ENCODE results near the gene PLCZ1.
"Not testable (repeated sequence)": the region's sequence is repeated elsewhere in the genome, so short reads cannot be mapped to it uniquely, and the experiment has no call there.

PLCZ1 gene

DNA sequence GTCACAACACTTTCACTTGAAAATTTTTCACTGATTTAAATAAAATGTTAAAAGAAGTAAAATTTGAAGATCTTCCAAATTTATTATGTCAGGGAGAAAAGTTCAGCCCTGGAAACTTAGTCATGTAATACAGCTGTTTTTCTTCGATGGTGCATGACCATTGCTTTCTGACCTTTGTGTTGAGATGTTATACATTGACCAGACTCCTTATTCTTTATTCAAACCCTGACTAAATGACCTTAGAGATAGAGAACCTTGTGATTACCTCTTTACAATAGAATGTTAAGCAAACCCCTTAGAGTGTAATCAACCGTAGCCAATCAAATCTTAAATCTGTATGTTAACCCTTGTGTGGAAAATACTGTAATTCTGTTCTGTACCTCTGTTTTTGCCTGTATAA is 34.5 kb downstream of the PLCZ1 start:
- no peak for DNase-seq

DNA sequence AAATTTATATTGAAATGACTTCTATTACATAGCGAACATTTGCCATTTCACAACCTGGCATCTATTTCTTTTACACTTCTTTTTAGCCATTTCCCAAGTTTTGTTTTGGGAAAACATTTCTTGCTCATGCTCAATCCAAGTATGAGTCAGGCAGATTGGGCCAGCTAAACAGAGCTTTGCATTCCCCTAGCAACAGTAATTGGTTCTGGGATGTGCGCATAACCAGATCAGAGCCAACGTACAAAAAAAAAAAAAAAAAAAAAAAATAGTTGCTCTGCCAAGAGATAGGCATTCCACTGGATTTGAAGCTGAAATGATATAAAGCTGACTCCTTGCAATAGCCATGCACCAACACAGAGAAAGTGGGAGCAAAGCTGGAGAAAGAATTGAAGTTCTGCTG is 37.5 kb downstream of the PLCZ1 start:
- no peak for DNase-seq

DNA sequence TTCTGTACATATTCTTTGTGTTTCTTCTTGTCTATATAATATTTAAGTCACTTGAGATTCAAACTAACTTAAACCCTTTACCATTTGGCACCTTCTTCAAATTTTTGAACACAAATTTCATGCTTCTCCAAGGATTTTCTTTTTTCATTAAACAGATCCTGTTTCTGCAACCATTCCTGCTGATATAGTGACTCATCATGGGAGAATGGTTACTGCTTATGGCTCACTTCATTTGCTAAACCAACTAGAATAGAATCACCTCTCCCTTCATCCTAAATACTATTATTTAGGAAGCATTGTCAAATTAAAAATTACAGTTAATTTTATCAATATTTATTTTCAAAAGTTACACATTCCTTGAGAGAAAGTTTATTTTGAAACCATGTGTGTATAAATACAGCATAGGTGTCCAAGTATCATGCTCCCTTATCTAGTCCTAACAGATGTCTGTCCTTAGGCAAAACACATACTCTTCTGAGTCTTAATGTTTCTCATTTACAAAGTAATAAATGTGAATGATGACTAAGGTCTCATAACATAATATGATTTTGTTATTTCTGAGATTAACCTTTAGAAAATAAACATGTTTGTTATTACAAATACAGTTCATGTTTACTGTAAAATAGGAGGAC is 40.7 kb downstream of the PLCZ1 start:
- DNase-seq = no peak

DNA sequence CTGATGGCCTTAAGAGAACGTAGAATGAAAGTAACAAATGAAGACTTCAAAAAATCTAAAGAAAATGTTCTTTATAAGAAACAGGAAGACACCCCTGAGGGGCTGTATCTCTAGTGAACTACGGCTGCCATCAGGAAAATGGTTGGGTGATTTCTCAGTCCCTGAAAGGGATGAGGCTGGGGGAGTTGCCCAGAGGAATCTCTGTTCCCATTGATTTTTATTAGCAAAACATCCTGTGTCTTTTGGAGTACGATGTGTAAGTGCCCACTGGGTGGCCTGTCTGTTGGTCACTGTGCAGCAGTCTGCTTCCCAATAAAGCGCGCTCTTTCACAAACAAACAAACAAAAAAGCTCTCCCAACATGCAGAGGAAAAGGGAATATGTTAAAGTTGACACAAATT is 43.8 kb downstream of the PLCZ1 start:
- not testable (repeated sequence) for DNase-seq

DNA sequence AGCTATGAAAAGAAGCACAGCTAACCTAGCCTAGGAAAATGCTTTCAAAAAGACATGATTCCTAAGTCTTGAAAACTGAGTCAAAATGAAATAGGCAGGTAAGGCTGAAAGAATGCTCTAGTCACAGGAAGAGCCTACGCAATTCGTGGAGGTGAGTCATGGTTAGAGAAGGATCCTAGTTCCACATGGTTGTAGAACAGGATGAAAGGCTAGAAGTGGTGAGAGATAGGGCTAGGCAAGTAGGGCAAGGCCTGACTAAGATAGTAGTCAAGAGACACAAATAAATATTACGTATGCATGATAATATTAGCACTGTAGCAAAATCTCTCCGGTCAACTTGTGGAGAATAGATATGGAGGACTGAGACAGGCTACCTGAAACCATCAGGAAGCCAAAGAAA is 47.2 kb downstream of the PLCZ1 start:
- DNase-seq = no peak

DNA sequence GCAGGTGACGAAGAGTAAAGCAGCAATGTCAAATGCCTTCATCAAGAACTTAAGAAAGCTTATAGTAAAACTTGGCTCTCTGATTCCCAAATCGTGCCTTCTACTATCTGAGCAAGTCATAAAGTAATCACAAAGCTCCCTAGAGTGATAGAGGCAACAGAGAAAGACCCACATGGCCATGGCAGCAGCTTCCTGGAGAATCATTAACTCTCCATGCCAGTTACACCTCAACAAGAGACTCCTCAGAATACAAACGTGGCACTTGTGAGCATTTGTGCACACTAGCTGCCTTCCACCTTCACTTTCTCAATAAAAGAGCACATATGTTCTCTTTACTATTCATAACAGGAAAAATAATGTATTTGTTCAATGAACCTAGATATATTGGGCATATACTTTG is 48.0 kb downstream of the PLCZ1 start:
- no peak for DNase-seq

DNA sequence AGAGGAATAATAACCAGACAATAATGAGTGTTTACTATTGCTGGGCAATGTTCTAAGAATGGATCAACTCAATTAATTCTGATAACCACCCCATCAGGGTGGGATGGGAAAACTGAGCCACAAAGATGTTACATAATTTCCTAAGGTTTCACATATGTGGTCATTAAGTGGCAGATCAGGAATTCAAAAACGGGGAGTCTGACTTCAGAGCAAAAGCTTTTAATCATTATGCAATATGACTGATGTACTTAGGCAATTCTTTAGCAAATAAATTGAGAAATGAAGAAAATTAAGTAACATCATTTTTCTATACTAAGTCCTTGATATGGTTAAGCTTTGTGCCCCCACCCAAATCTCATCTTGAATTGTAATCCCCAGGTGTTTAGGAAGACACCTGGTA is 53.4 kb downstream of the PLCZ1 start:
- no peak for DNase-seq

DNA sequence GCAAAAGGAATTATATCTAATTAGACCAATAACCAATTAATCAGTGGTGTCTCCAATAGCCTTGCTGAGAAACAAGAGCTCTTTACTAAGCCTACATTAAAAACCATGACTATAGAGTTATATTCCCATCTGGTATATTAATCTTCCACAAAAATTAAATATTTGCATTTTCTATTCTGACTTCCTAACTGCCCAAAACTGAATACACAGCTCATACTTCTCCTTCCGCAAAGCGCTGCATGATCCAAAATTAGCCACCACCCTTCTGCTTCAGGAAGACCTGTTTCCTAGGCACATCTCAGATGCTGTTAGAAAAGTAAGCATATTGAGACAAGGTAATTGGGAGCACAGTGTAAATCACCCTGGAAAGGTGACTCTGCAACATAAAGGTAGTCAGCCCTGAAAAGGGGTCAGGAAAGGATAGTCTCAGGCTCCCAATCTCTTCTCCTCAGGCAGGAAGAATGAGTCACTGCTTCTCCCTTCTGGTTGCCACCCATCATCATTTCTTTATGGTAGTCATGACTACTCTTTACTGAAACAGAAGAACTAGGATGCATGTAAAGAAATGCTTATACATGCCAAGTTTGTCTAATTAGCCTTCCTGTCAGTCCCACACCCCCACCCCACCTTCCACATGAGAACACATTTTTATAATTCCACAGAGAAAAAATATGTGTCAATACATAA is 54.3 kb downstream of the PLCZ1 start:
- DNase-seq = no peak

DNA sequence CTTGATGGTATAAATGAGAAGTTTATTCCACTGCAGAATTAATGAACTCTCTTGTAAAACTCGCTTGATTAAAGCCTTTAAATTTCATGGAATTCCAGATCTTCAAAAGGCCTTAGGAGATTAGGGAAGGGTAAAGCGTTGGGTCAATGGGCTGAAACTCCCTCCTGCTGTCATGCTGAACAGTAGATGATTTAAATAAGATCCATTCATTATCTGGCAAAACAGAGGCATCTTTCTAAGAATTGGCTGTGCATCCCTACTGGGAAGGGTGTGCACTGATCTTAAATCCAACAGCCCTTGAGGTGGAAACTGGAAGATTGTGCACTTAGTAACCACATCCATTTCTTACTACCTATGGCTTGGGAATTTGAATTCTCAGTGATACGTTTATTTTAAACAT is 56.0 kb downstream of the PLCZ1 start:
- no peak for DNase-seq

DNA sequence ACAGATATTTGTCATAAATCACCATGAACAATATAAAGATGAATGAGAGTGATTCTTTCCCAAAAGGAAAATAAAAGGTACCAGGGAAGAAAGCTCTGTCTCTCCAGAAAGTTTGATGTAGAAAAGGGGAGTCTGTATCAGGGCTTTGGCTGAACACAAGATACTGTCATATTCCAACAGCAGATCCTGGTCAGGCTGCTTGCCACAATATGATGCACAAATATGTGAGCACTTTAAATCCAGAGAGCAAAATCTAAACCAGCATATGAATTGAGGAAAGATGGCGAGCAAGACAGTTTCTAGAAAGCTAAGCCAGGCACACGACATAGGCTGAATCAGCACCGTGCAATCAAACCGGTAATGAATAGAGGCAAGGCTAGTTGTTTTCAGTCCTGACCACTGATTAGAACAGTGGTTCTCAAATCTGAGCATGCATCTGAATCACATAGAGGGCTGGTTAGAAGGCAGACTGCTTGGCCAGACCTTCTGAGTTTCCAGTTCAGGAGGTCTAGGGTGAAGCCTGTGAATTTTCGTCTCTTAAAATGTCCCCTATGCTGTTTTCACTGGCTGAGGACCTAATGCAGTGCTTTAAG is 60.7 kb downstream of the PLCZ1 start:
- no peak for DNase-seq

DNA sequence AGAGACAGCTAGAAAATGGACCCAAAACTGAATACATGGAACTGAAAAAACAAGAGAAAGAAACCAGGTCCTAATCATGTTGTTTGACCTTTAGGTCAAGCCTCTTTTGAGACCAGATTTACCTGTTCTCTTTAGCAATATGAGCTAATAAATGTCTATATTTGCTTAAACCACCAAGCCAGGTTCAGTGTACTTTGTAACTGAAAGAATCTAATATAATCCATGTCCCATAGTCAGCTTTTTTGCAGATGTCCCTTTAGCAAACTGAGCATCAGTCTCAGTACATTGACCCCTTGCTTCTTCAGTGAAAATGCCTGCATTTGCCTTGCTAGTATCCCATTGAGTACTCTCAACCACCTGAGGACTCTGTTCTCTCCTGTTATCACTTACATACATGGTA is 61.7 kb downstream of the PLCZ1 start:
- DNase-seq = no peak

DNA sequence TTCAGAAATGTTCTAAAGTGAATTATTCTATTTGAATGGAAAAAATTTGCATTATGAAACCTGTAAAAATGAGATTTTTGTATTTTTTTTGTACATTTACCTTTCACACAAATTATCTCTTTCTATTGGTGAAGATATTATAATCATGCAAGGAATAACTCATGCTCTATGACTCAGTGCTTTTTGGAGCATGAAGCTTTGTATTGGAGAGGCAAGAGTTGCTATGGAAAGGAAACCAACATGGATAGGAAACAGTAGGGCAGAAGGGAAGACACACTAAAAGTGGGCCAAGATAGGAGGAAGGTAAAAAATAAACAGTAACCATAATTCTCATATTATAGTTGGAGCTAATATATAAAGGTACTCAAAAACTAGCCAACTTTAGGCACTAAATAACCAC is 79.0 kb downstream of the PLCZ1 start:
- DNase-seq = no peak

DNA sequence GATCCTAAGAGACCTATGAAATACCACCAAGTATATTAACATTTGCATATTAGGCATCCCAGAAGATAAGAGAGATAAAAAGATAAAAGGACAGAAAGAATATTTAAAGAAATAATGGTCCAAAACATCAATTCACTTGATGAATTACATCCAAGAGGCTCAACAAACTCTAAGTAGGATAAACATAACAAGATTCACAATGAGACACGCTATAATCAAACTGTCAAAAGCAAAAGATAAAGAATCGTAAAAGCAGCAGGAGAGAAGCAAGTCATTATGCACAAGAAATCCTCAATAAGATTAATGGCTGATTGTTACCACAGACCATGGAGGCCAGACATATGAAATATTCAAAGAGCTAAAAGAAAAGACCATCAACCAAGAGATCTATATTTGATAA is 79.6 kb downstream of the PLCZ1 start:
- DNase-seq = no peak

DNA sequence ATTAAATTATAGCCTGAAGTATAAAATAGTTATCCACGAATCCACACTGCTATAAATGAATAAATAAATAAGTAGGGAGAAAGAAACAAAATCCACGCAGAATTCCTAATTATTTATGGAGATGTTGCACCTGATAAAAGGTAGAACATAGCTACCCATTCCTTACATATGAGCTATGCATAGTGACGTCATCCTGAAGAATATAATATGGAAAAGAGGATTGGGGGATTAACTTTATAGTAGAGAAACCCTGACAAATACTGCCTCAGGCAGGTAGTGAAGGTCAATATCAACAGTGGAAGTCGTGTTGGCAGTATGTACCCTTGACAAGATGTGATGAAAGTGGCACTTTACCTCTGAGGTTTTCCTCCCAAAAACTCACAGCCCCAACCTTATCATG is 82.5 kb downstream of the PLCZ1 start:
- no peak for DNase-seq

DNA sequence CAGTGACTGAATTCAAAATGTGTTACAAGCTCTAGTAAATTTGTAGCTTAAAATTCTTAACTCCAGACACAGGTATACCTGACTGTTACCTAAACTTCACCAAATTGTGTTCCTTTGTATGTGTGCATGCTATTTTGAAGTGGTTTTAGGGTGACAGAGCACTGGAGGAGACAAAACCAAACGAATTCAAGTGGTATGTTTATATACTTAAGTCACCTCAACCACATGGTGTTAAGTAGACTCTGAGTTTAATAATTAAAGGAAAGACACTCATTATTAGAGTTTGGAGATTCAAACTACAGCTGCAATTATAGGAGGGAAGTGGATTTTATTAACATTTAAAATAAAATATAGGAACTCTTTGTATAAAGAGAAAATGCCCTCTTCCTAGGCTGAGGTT is 84.3 kb downstream of the PLCZ1 start:
- DNase-seq = no peak

DNA sequence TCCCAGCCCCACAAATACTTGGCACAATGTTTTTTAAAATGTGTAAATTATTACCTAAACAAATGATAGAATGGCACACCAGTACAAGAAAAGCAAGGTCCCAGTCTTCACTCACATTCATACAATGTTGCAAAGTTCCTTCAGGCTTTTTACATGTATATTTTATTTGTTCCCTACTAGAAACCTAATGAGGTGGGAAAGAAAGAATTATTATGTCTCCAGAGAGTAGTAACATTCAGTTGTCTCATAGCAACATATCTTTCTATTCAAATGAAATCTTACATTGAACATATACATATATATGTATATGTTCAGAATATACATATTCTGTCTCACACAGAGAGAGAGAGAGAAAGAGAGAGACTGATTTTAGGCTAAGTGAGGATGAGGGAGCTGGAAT is 85.2 kb downstream of the PLCZ1 start:
- DNase-seq = no peak

DNA sequence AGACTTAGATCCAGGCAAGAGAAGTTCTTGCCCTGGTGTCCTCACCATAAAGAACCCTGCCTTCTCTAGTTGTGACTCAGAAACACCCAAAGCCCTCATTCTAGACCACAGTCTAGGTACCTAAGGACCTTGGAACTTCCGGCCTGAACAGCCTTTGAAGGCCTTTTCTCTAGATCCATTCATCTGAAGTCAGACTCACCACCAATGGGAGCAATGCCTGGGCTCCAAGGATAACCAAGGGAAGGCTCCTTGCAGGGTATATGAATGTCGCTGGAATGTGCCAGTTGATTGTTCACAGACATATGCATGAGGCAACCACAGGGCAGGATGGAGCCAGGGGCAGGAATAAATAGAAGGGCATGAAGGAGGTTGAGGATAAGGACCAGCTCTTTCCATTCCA is 86.3 kb downstream of the PLCZ1 start:
- no peak for DNase-seq

DNA sequence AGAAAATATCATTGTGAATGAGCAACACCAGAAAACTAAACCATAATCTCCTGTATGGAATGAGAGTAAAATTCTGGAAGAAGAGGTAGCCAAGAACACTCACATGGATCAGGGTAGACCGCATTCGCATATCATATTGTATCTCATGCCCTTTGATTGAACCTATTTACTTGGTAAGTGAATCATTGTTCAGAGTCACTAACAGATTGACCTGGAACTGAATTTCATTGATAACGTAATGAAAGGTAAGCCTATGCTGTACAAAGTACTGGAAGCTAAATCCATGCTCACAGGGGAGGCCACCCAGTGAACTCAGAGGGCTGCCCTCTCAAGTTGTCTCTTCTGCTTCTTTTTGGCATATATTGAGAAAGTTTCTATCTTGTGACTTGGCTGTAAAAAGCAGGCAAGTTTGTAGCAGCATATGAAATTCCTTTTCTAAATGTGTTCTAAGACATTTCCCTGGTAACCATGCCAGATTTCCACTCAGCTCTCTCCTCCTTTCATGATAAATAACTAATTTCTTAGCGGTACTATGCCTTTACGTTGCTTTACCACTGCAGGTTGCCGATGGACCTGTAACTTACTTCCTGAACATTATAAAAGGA is 91.4 kb downstream of the PLCZ1 start:
- DNase-seq = no peak

DNA sequence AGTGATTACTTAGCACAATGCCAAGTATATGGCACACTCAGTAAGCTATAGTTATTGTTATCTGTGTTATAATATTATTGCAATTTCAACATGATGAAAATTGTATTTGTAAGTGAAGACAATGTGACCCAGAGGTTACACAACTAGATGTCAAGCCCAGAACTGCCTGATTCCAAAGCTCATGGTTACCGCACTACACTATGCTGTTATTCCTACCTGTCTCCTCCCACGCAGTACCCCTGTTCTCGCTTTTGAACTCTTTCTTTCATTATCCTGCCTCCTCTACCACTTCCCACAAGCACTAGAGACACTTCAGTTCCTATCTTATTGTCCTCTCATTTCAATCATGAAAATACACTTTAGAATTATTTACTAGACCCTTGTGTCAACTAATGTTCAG is 93.2 kb downstream of the PLCZ1 start:
- no peak for DNase-seq

DNA sequence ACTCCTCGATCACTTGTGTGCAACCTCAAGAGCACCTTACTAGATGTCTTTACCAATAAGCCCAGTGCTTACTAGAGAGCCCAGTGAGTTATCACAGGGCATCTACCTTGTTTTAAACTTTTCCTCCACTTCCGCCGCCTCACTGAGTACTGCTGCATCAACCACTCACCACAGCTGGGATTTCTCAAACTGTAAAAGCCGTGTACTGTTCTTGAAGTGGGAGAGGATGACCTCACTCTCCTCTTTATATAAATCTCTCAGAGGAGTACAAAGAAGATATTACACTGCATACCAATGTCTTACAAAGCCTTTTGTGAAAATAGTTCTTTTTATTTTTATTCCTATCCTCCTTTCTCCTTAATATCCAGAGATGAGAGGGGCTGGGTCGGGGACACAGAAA is 94.1 kb downstream of the PLCZ1 start:
- DNase-seq = no peak

DNA sequence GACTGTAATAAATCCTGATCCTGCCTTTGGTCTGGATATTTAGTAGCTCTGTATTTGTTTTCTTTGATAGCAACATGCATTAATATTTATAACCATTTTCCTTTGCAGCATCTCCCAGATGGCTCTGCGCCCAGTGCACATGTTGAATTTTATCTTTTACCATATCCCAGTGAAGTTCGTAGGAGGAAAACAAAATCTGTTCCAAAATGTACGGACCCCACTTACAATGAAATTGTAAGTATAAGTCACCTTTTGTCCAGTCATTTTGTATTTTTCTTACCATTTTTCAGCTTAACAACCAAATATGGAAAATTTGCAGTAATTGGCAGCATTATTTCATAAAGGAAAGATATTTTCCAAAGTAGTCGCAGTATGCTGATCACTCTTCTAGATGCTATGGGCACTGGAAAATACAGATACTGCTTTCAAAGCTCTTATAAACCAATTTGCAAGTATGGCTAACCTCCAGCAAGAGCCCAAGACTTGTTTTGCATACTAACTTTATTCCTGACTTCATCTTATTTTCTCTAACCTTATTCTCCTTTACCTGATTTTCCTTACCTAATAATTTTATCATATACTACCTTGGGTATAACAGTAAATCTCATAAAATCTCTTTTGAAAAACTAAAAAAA is 97.4 kb downstream of the PLCZ1 start:
- DNase-seq = no peak

DNA sequence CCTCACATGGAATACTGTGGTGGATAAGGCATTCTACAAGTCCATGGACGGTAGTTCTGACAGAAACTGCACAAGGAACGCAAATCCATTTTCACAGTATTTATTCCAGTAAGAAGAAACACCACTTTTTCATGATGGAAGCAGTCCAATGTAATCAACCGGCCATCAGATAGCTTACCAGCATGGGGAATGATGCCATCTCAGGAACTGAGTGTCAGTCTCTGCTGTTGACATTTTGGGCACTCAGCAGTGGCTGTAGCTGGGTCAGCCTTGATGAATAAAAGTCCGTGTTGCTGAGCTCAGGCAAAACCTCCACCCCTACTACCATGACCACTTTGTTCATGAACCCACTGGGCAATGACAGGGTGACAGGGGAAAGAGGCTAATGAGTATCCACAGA is 103.4 kb downstream of the PLCZ1 start:
- DNase-seq = no peak

All from activated naive CD4-positive, alpha-beta T cell treated with anti-CD3 and anti-CD28 coated beads, Interleukin-2, amount 50 U/mL, for 16 hours (primary cell).